Cardiac muscle cell (in vitro differentiated cells and primary cell): ENCODE measurements around the gene LRP11. TPM values are rescaled to one million over a fixed set of nuclear protein-coding genes. Genes with fewer than 3 reads are reported as not detected.

Source experiments
- DNase-seq, 2 donors: peaks; one replicate each; pipeline versions ENCODE4 v3.0.0 to v3.0.0-alpha.2; 2010 to 2017; ENCODE audit warnings: low read depth in 1 of 2, low spot score in 1 of 2
- H3K27ac ChIP-seq: fragments of 200-600 bp; sonication (generic); 2 replicates; pipeline ENCODE4 v1.5.1; 2016
- H3K27me3 ChIP-seq: fragments of 200-600 bp; sonication (generic); 2 replicates; pipeline ENCODE4 v1.6.0; 2016; ENCODE audit warnings: control low read depth
- H3K36me3 ChIP-seq: fragments of 200-600 bp; sonication (generic); 2 replicates; pipeline ENCODE4 v1.5.1; 2016; ENCODE audit warnings: control low read depth
- H3K4me1 ChIP-seq: fragments of 200-600 bp; sonication (generic); 2 replicates; pipeline ENCODE4 v1.8.1; 2017; ENCODE audit warnings: low read depth, mild to moderate bottlenecking, mixed run types
- H3K4me3 ChIP-seq: fragments of 200-600 bp; sonication (generic); 2 replicates; pipeline ENCODE4 v1.5.1; 2016; ENCODE audit warnings: mild to moderate bottlenecking
- H3K9me3 ChIP-seq: fragments of 200-600 bp; sonication (generic); 2 replicates; pipeline ENCODE4 v1.5.1; 2017; ENCODE audit warnings: low read depth, mild to moderate bottlenecking, control low read depth
- CTCF ChIP-seq: IDR thresholded peaks from 2 replicates; pipeline ENCODE4 v1.5.1; 2012; ENCODE audit warnings: low read depth, mild to moderate bottlenecking, low read length
- polyA plus RNA-seq: library from polyadenylated mRNA; unstranded; fragments of >200 nt; fragmentation: Nextera tagmentation; extraction: Ambion mirVana; gene quantifications from 2 replicates; pipeline ENCODE4 v1.2.1, GENCODE V29; 2016
- total RNA-seq: library from RNA; depleted of rRNA; stranded (reverse); fragments of >200 nt; gene quantifications from 2 replicates; pipeline ENCODE4 v1.2.3, GENCODE V29; 2016

Gene LRP11
- total and polyA plus RNA-seq, 2 experiments from 2014 or later: 11.3 to 17.7 TPM

- Histone ChIP-seq H3K27me3 (peaks cover 40% of the 10 kb centered on the region), H3K4me1 (no peaks in the 10 kb centered on the region), H3K9me3 (no peaks in the 10 kb centered on the region), H3K27ac (no peak overlapping the region), H3K36me3 (no peaks in the 10 kb centered on the region), H3K4me3 (no peak overlapping the region)
- DNase-seq: no peak
- TF ChIP-seq CTCF: no peak
Measured at GRCh38 chr6:149881860-149882259, 17.7 kb upstream of the LRP11 start.

- H3K27me3 ChIP-seq: peaks cover 40% of the 10 kb centered on the region
- H3K9me3 ChIP-seq: no peaks in the 10 kb centered on the region
Measured at GRCh38 chr6:149881066-149881766, 17.1 kb upstream of the LRP11 start.

GRCh38 chr6:149877659-149878058 is 13.5 kb upstream of the LRP11 start:
- Histone ChIP-seq H3K27ac (no peak overlapping the region), H3K27me3 (peaks cover 30% of the 10 kb centered on the region)
- DNase-seq: no peak

More at GRCh38 chr6:149881066-149881766, 17.1 kb upstream of the LRP11 start:
- DNase-seq: no peak
- Histone ChIP-seq H3K27ac (no peak overlapping the region), H3K4me3 (no peak overlapping the region), H3K36me3 (no peaks in the 10 kb centered on the region), H3K4me1 (no peaks in the 10 kb centered on the region)
- TF ChIP-seq CTCF: no peak

GRCh38 chr6:149876241-149876933 is 12.2 kb upstream of the LRP11 start:
- Histone ChIP-seq H3K9me3 (no peaks in the 10 kb centered on the region), H3K27ac (no peak overlapping the region)

More at GRCh38 chr6:149877659-149878058, 13.5 kb upstream of the LRP11 start:
- Histone ChIP-seq H3K9me3 (no peaks in the 10 kb centered on the region), H3K36me3 (no peaks in the 10 kb centered on the region), H3K4me1 (no peaks in the 10 kb centered on the region), H3K4me3 (no peak overlapping the region)
- TF ChIP-seq CTCF: no peak

GRCh38 chr6:149872233-149872632 is 8.1 kb upstream of the LRP11 start:
- Histone ChIP-seq H3K27me3 (peaks cover 6% of the 10 kb centered on the region), H3K36me3 (no peaks in the 10 kb centered on the region), H3K27ac (no peak overlapping the region), H3K9me3 (no peaks in the 10 kb centered on the region), H3K4me1 (no peaks in the 10 kb centered on the region), H3K4me3 (no peak overlapping the region)
- no peak for DNase-seq
- no peak for TF ChIP-seq CTCF

More at GRCh38 chr6:149876241-149876933, 12.2 kb upstream of the LRP11 start:
- H3K4me1 ChIP-seq: no peaks in the 10 kb centered on the region
- no peaks in the 10 kb centered on the region for H3K36me3 ChIP-seq
- no peak for DNase-seq
- no peak for TF ChIP-seq CTCF
- peaks cover 27% of the 10 kb centered on the region for H3K27me3 ChIP-seq
- H3K4me3 ChIP-seq: no peak overlapping the region
